HG03439 (cell line): ENCODE results near the gene SORL1-AS1.

ENCODE experiments used
- ATAC-seq: cut with Tn5 transposase; IDR thresholded peaks from one replicate; pipeline ENCODE4 v1.9.1; 2021; ENCODE audit warnings: mild to moderate bottlenecking, moderate library complexity; ENCODE audit not compliant: unreplicated experiment

Gene SORL1-AS1

GRCh38 chr11:121452609-121453150, at the start of gene SORL1-AS1:
TSS of gene SORL1-AS1 (minus strand) at chr11:121452967.
- peak; percentile 15 for ATAC-seq

- ATAC-seq, result no peak
Observed at GRCh38 chr11:121500717-121501116, 48.0 kb upstream of the SORL1-AS1 start.

- ATAC-seq, result no peak
Observed at GRCh38 chr11:121500275-121500674, 47.5 kb upstream of the SORL1-AS1 start.

- no peak for ATAC-seq
Observed at GRCh38 chr11:121499405-121499804, 46.6 kb upstream of the SORL1-AS1 start.

- ATAC-seq, result no peak
Observed at GRCh38 chr11:121497176-121497998, 44.6 kb upstream of the SORL1-AS1 start.

- peak; percentile 55 for ATAC-seq
Observed at GRCh38 chr11:121494355-121495099, 41.8 kb upstream of the SORL1-AS1 start.

GRCh38 chr11:121489823-121490222, 37.1 kb upstream of the SORL1-AS1 start:
- no peak for ATAC-seq

GRCh38 chr11:121488641-121489040, 35.9 kb upstream of the SORL1-AS1 start:
- ATAC-seq, result no peak

- no peak for ATAC-seq
Observed at GRCh38 chr11:121488170-121488569, 35.4 kb upstream of the SORL1-AS1 start.

GRCh38 chr11:121487191-121487590, 34.4 kb upstream of the SORL1-AS1 start:
- ATAC-seq, result no peak

- ATAC-seq, result no peak
Observed at GRCh38 chr11:121486054-121486453, 33.3 kb upstream of the SORL1-AS1 start.

GRCh38 chr11:121485216-121485615, 32.4 kb upstream of the SORL1-AS1 start:
- no peak for ATAC-seq

GRCh38 chr11:121483805-121484480, 31.2 kb upstream of the SORL1-AS1 start:
- ATAC-seq, result no peak

- ATAC-seq, result peak; percentile 74
Observed at GRCh38 chr11:121482231-121483129, 29.7 kb upstream of the SORL1-AS1 start.

GRCh38 chr11:121481484-121482230, 28.9 kb upstream of the SORL1-AS1 start:
- ATAC-seq, result peak; percentile 27

- no peak for ATAC-seq
Observed at GRCh38 chr11:121479698-121480238, 27.0 kb upstream of the SORL1-AS1 start.

GRCh38 chr11:121478895-121479697, 26.3 kb upstream of the SORL1-AS1 start:
- ATAC-seq, result no peak

- no peak for ATAC-seq
Observed at GRCh38 chr11:121478226-121478894, 25.6 kb upstream of the SORL1-AS1 start.
